T-cell (primary cell): ENCODE measurements around the gene RABIF. TPM values are rescaled to one million over a fixed set of nuclear protein-coding genes. Genes with fewer than 3 reads are reported as not detected.

Experiments used
- ATAC-seq, 4 experiments: fragments of 200-7000 bp in 3 of 4; fragments of 150-1000 bp in 1 of 4; cut with Tn5 transposase; replicated peaks in 1 of 4; 1 replicate in 3 of 4; 2 replicates in 1 of 4; pipeline ENCODE4 v1.10.0; 2021; ENCODE audit warnings: moderate library complexity in 3 of 4, mild to moderate bottlenecking in 2 of 4, moderate number of reproducible peaks in 1 of 4
- CTCF ChIA-PET, 2 donors: fragments of 300-600 bp; sonication (Branson Sonifier 250); formaldehyde crosslinking; loops; one replicate each; lab custom pipeline; 2022; ENCODE audit warnings: antibody characterized with exemption in 2 of 2; lab: Charles Lee
- POLR2A ChIA-PET, 2 donors: fragments of 300-600 bp; sonication (Branson Sonifier 250); formaldehyde crosslinking; loops; one replicate each; lab custom pipeline; 2022; ENCODE audit warnings: antibody characterized with exemption in 2 of 2; lab: Charles Lee
- DNase-seq, 35 experiments: peaks; one replicate each; pipeline versions ENCODE4 v3.0.0 to v3.0.0-alpha.2; 2013 to 2023
- H3K27ac ChIP-seq: one replicate; pipeline ENCODE4 v1.5.1; 2013; ENCODE audit warnings: low read length
- H3K27me3 ChIP-seq, 2 experiments: replicated peaks in 1 of 2; 1 replicate in 1 of 2; 2 replicates in 1 of 2; pipeline versions ENCODE4 v1.6.1 to v1.7.0; 2013; ENCODE audit warnings: low read length in 1 of 2, mixed read lengths in 1 of 2; ENCODE audit not compliant: control insufficient read depth in 2 of 2, insufficient read depth in 2 of 2; ENCODE audit errors: extremely low read depth in 1 of 2
- H3K36me3 ChIP-seq, 2 donors: 1 replicate in 1 of 2; 2 replicates in 1 of 2; pipeline versions ENCODE4 v1.6.1 to v1.7.0; 2013; ENCODE audit warnings: low read length in 1 of 2; ENCODE audit not compliant: control insufficient read depth in 2 of 2, insufficient read depth in 1 of 2; ENCODE audit errors: extremely low read depth in 1 of 2
- H3K4me1 ChIP-seq, 2 experiments: 1 replicate in 1 of 2; 2 replicates in 1 of 2; pipeline versions ENCODE4 v1.6.1 to v1.7.0; 2013; ENCODE audit warnings: low read length in 2 of 2, mixed read lengths in 1 of 2; ENCODE audit not compliant: insufficient read depth in 2 of 2, control insufficient read depth in 1 of 2; ENCODE audit errors: extremely low read depth in 1 of 2
- H3K4me3 ChIP-seq, 2 donors: 1 replicate in 1 of 2; 2 replicates in 1 of 2; pipeline versions ENCODE4 v1.5.1 to v1.7.0; 2013; ENCODE audit warnings: mild to moderate bottlenecking in 2 of 2, low read length in 1 of 2, moderate library complexity in 1 of 2; ENCODE audit not compliant: control insufficient read depth in 1 of 2; ENCODE audit errors: extremely low read depth in 1 of 2
- H3K9me3 ChIP-seq: 2 replicates; pipeline ENCODE4 v1.7.0; 2013
- H3K27ac Mint-ChIP-seq, 2 donors: one replicate each; pipeline ENCODE4 v1.8.0; 2020 to 2021; ENCODE audit warnings: mild to moderate bottlenecking in 2 of 2, mixed read lengths in 2 of 2
- H3K27me3 Mint-ChIP-seq, 2 donors: one replicate each; pipeline ENCODE4 v1.8.0; 2021 to 2022; ENCODE audit warnings: mixed read lengths in 2 of 2
- H3K36me3 Mint-ChIP-seq: one replicate; pipeline ENCODE4 v1.8.0; 2021; ENCODE audit warnings: mixed read lengths
- H3K4me1 Mint-ChIP-seq, 3 donors: one replicate each; pipeline ENCODE4 v1.8.0; 2020 to 2022; ENCODE audit warnings: mixed read lengths in 3 of 3, mild to moderate bottlenecking in 1 of 3
- H3K4me3 Mint-ChIP-seq, 3 donors: one replicate each; pipeline ENCODE4 v1.8.0; 2020 to 2022; ENCODE audit warnings: mild to moderate bottlenecking in 3 of 3, mixed read lengths in 3 of 3, moderate library complexity in 3 of 3
- H3K9me3 Mint-ChIP-seq, 3 donors: one replicate each; pipeline ENCODE4 v1.8.0; 2020 to 2022; ENCODE audit warnings: mixed read lengths in 3 of 3
- WGBS: methylation state at CpG from one replicate; pipeline ENCODE4 v1.1.5; 2013; ENCODE audit warnings: missing lambda C conversion rate; ENCODE audit not compliant: insufficient coverage; 5-methylcytosine and 5-hydroxymethylcytosine counted together
- total RNA-seq, 35 experiments: library from RNA in 6 of 35; stranded (reverse) in 6 of 35; fragments of 120-200 nt in 1 of 35; gene quantifications; one replicate each; pipeline versions ENCODE4 v1.2.1 to v1.2.4 and lab custom pipeline; 2013 to 2026

Gene RABIF
- total RNA-seq, 5 donors from 2014 or later (not counting 1 experiment from before 2014, with no cell fraction given) = 9.2 to 18.3 (median 15.6) TPM

GRCh38 chr1:202857136-202857610 lies 31.8 kb downstream of the RABIF start:
- no peaks in the 10 kb centered on the region for H3K36me3 ChIP-seq
- ChIA-PET CTCF (no interaction called here), POLR2A (interaction anchor here in 1 of 2 donors (0.6 kb wide), 1 partner anchor 17 kb away, joined by 4 read pairs; no protein-coding TSS in a partner anchor)
- Mint-ChIP-seq H3K4me3 (no peak overlapping the region), H3K36me3 (no peaks in the 10 kb centered on the region), H3K27me3 (peaks cover 15 to 24% of the 10 kb centered on the region in 2 donors), H3K4me1 (peaks cover 12 to 20% (median 18%) of the 10 kb centered on the region in 3 donors), H3K9me3 (no peaks in the 10 kb centered on the region), H3K27ac (no peak overlapping the region)
- no peak overlapping the region for H3K27ac ChIP-seq
- no peak for ATAC-seq
- DNase-seq = no peak
- 0% methylated on average over 1 of the region's 4 CpGs for WGBS
- H3K9me3 ChIP-seq = no peaks in the 10 kb centered on the region
- H3K4me3 ChIP-seq = no peak overlapping the region
- peaks cover 0 to 30% of the 10 kb centered on the region in 2 experiments for H3K27me3 ChIP-seq
- peaks cover 4 to 16% of the 10 kb centered on the region in 2 experiments for H3K4me1 ChIP-seq

DNA sequence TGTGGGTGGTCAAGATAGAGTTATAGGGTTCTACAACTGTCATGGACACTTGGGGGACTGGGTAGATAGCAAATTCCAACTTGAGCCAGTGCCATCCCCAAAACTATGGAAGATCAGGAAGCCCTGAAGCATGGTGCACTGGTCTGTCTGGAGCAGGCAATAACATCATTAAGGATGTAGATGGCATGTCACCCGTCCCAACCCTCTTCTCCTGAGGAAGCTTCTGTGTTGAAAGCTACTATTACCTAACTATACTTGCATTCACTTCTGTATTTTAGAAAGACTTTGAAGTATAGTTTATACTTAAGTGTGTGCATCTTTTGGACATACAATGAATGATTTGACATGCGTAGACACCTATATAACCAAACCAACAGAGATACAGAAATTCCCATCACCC lies 32.9 kb downstream of the RABIF start:
- Mint-ChIP-seq H3K4me1 (peaks cover 4 to 9% (median 7%) of the 10 kb centered on the region in 3 donors), H3K27ac (no peak overlapping the region), H3K27me3 (peaks cover 4 to 14% of the 10 kb centered on the region in 2 donors), H3K4me3 (no peak overlapping the region), H3K36me3 (no peaks in the 10 kb centered on the region), H3K9me3 (no peaks in the 10 kb centered on the region)
- ChIA-PET POLR2A (no interaction called here), CTCF (no interaction called here)
- no peak for ATAC-seq
- no peak for DNase-seq
- WGBS = 100% methylated on average over 1 of the region's 2 CpGs
- H3K36me3 ChIP-seq = no peaks in the 10 kb centered on the region
- H3K4me1 ChIP-seq = peaks cover 0 to 5% of the 10 kb centered on the region in 2 experiments
- H3K4me3 ChIP-seq = no peak overlapping the region
- H3K27ac ChIP-seq = no peak overlapping the region
- no peaks in the 10 kb centered on the region for H3K9me3 ChIP-seq
- H3K27me3 ChIP-seq = peaks cover 0 to 19% of the 10 kb centered on the region in 2 experiments

GRCh38 chr1:202854787-202855186 lies 34.2 kb downstream of the RABIF start:
- no peaks in the 10 kb centered on the region for H3K9me3 Mint-ChIP-seq
- peaks cover 2 to 3% of the 10 kb centered on the region in 2 donors for H3K27me3 Mint-ChIP-seq
- 67% methylated on average over 3 of the region's 8 CpGs for WGBS
- H3K36me3 Mint-ChIP-seq = no peaks in the 10 kb centered on the region
- H3K4me3 ChIP-seq = no peak overlapping the region
- H3K9me3 ChIP-seq = no peaks in the 10 kb centered on the region
- H3K4me1 ChIP-seq = no peaks in the 10 kb centered on the region
- H3K36me3 ChIP-seq = no peaks in the 10 kb centered on the region
- H3K4me3 Mint-ChIP-seq = no peak overlapping the region
- H3K4me1 Mint-ChIP-seq = peaks cover 0 to 3% (median under 1%) of the 10 kb centered on the region in 3 donors
- H3K27ac Mint-ChIP-seq = no peak overlapping the region
- ATAC-seq (no peak), DNase-seq (no peak)
- POLR2A ChIA-PET = no interaction called here
- peaks cover 0 to 7% of the 10 kb centered on the region in 2 experiments for H3K27me3 ChIP-seq
- CTCF ChIA-PET = no interaction called here
- no peak overlapping the region for H3K27ac ChIP-seq

DNA sequence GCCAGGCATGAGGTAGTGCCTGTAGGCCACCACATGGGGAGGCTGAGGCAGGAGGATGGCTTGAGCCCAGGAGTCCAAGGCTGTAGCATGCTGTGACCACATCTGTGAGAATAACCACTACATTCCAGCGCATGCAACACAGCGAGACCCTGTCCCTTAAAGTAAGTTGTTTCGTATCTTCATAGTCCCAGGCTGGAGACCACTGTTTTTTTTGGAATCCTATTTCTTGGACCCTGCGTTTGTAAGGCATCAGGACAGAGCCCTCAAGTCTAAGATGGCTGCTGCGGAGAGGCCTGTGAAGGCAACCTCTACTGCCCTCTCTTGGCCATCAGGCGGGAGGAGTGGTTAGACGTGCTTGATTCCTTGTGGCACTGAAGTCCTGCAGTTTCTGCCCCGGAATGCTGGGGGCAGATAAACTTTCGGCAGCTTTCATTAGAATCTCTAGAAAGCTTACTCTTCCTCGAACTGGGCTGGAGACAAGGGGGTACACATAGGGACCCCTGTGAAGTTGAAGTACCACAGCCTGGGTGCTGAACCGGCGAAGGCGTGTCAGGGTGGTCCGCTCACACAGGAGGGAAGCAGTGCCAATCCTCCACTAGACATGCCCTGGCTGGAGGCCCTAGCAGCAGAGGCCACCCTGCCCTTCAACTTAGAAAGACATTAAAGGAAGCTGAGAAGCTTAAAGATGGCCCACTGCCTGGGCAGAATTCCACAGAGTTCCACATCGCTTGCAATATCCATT lies 36.6 kb downstream of the RABIF start:
- Mint-ChIP-seq H3K36me3 (no peaks in the 10 kb centered on the region), H3K4me1 (no peaks in the 10 kb centered on the region)

GRCh38 chr1:202850593-202851362 lies 38.2 kb downstream of the RABIF start:
- H3K9me3 Mint-ChIP-seq = no peaks in the 10 kb centered on the region
- H3K4me1 Mint-ChIP-seq = no peaks in the 10 kb centered on the region
- Histone ChIP-seq H3K27me3 (no peaks in the 10 kb centered on the region), H3K27ac (no peak overlapping the region), H3K4me1 (no peaks in the 10 kb centered on the region), H3K9me3 (no peaks in the 10 kb centered on the region), H3K4me3 (no peak overlapping the region), H3K36me3 (no peaks in the 10 kb centered on the region)
- CTCF ChIA-PET = no interaction called here
- WGBS = 91% methylated on average over 6 of the region's 7 CpGs
- H3K27me3 Mint-ChIP-seq = no peaks in the 10 kb centered on the region
- POLR2A ChIA-PET = no interaction called here
- no peaks in the 10 kb centered on the region for H3K36me3 Mint-ChIP-seq
- no peak overlapping the region for H3K4me3 Mint-ChIP-seq
- DNase-seq (no peak), ATAC-seq (no peak)
- H3K27ac Mint-ChIP-seq = no peak overlapping the region

More for the DNA sequence above, 36.6 kb downstream of the RABIF start:
- no peak overlapping the region for H3K27ac Mint-ChIP-seq
- peak in 3 of 4 experiments; percentile 43 to 68 (median 58) for ATAC-seq
- H3K36me3 ChIP-seq = no peaks in the 10 kb centered on the region
- CTCF ChIA-PET = interaction anchor here in 1 of 2 donors (1.5 kb wide), 1 partner anchor 90 kb away, joined by 5 read pairs; no protein-coding TSS in a partner anchor
- DNase-seq = peak in 11 of 35 experiments; percentile 5 to 53 (median 14)
- H3K27ac ChIP-seq = no peak overlapping the region
- no peak overlapping the region for H3K4me3 Mint-ChIP-seq
- peaks cover 0 to 2% of the 10 kb centered on the region in 2 experiments for H3K27me3 ChIP-seq
- no peak overlapping the region for H3K4me3 ChIP-seq
- no peaks in the 10 kb centered on the region for H3K27me3 Mint-ChIP-seq
- H3K4me1 ChIP-seq = no peaks in the 10 kb centered on the region
- no peaks in the 10 kb centered on the region for H3K9me3 ChIP-seq
- WGBS = 65% methylated on average over 14 of the region's 15 CpGs
- POLR2A ChIA-PET = no interaction called here
- no peaks in the 10 kb centered on the region for H3K9me3 Mint-ChIP-seq

GRCh38 chr1:202848191-202848542 lies 40.8 kb downstream of the RABIF start:
- ChIA-PET POLR2A (interaction anchor here in 1 of 2 donors (0.5 kb wide), 1 partner anchor 23 kb away, joined by 3 read pairs; no protein-coding TSS in a partner anchor), CTCF (no interaction called here)
- H3K27ac ChIP-seq = no peak overlapping the region
- no peaks in the 10 kb centered on the region for H3K9me3 ChIP-seq
- Mint-ChIP-seq H3K4me1 (no peaks in the 10 kb centered on the region), H3K27ac (no peak overlapping the region), H3K9me3 (no peaks in the 10 kb centered on the region), H3K4me3 (no peak overlapping the region), H3K27me3 (peaks cover 0 to under 1% of the 10 kb centered on the region in 2 donors), H3K36me3 (no peaks in the 10 kb centered on the region)
- no peak overlapping the region for H3K4me3 ChIP-seq
- no peaks in the 10 kb centered on the region for H3K36me3 ChIP-seq
- H3K4me1 ChIP-seq = no peaks in the 10 kb centered on the region
- 17% methylated on average over 1 of the region's 2 CpGs for WGBS
- H3K27me3 ChIP-seq = no peaks in the 10 kb centered on the region
- DNase-seq (no peak), ATAC-seq (no peak)
